Testis (tissue), 2 donors: ENCODE data around the gene SYTL1.

ENCODE experiments used
- POLR2A ChIP-seq: fragments of 450-650 bp; IDR thresholded peaks from one replicate; pipeline ENCODE4 v1.6.1; 2017; ENCODE audit warnings: antibody characterized with exemption, mild to moderate bottlenecking, moderate library complexity
- TF ChIP-seq, protein P1 (sequence below), 3 experiments: fragments of 450-650 bp in 2 of 3; fragments of 200-600 bp in 1 of 3; sonication (generic) in 1 of 3; IDR thresholded peaks; one replicate each; pipeline ENCODE4 v1.5.1; 2016 to 2019; ENCODE audit warnings: antibody characterized with exemption in 3 of 3, mild to moderate bottlenecking in 2 of 3, moderate library complexity in 1 of 3

- no peak for TF ChIP-seq POLR2A
- TF ChIP-seq, protein P1, sequence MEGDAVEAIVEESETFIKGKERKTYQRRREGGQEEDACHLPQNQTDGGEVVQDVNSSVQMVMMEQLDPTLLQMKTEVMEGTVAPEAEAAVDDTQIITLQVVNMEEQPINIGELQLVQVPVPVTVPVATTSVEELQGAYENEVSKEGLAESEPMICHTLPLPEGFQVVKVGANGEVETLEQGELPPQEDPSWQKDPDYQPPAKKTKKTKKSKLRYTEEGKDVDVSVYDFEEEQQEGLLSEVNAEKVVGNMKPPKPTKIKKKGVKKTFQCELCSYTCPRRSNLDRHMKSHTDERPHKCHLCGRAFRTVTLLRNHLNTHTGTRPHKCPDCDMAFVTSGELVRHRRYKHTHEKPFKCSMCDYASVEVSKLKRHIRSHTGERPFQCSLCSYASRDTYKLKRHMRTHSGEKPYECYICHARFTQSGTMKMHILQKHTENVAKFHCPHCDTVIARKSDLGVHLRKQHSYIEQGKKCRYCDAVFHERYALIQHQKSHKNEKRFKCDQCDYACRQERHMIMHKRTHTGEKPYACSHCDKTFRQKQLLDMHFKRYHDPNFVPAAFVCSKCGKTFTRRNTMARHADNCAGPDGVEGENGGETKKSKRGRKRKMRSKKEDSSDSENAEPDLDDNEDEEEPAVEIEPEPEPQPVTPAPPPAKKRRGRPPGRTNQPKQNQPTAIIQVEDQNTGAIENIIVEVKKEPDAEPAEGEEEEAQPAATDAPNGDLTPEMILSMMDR (IDR thresholded peaks at IDR 0.05), result no peak
These were observed 35.8 kb upstream of the SYTL1 start for GRCh38 chr1:27306071-27306470.
